Germinal center (tissue), 1 donor: ENCODE data around the gene SEC63.
"Not testable (repeated sequence)": the region's sequence is repeated elsewhere in the genome, so short reads cannot be mapped to it uniquely, and the experiment has no call there.

Experiments used
- DNase-seq: peaks from one replicate; pipeline ENCODE4 v3.0.0; 2012; ENCODE audit warnings: mixed read lengths, low spot score

The SEC63 gene

GRCh38 chr6:107931894-107932293, 26.1 kb downstream of the SEC63 start:
- DNase-seq: no peak

GRCh38 chr6:107928984-107929383, 29.0 kb downstream of the SEC63 start:
- no peak for DNase-seq

- not testable (repeated sequence) for DNase-seq
Observed at GRCh38 chr6:107926697-107927544, 31.1 kb downstream of the SEC63 start.

DNA sequence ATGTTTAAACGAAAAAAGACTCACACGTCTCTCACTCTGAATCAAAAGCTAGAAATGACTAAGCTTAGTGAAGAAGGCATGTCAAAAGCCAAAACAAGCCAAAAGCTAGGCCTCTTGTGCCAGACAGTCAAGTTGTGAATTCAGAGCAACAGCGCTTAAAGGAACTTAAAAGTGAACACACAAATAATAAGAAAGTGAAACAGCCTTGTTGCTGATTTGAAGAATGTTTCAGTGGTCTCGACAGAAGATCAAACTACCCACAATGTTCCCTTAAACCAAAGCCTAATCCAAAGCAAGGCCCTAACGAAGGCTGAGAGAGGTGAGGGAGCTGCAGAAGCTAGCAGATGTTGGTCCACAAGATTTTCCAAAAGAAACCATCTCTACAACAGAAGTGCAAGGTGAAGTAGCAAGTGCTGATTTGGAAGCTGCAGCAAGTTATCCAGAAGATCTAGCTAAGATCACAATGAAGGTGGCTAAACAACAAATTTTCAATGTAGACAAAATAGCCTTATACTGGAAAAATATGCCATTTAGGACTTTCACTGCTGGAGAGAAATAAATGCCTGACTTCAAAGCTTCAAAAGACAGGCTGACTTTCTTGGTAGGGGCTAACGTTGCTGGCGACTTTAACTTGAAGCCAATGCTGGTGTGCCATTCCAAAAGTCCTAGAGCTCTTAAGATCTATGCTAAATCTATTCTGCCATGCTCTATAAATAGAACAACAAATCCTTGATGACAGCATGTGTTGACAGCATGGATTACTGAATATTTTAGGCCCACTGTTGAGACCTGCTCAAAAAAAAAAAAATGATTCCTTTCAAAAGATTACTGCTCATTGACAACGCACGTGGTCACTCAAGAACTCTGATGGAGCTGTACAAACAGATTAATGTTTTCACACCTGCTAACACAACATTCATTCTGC, 40.3 kb downstream of the SEC63 start:
- DNase-seq: no peak

DNA sequence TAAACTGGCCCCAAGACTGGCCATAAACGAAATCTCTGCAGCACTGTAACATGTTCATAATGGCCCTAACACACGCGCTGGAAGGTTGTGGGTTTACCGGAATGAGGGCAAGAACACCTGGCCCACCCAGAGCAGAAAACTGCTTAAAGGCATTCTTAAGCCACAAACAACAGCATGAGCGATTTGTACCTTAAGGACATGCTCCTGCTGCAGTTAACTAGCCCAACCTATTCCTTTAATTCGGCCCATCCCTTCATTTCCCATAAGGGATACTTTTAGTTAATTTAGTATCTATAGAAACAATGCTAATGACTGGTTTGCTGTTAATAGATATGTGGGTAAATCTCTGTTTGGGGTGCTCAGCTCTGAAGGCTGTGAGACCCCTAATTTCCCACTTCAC, 41.0 kb downstream of the SEC63 start:
- not testable (repeated sequence) for DNase-seq

DNA sequence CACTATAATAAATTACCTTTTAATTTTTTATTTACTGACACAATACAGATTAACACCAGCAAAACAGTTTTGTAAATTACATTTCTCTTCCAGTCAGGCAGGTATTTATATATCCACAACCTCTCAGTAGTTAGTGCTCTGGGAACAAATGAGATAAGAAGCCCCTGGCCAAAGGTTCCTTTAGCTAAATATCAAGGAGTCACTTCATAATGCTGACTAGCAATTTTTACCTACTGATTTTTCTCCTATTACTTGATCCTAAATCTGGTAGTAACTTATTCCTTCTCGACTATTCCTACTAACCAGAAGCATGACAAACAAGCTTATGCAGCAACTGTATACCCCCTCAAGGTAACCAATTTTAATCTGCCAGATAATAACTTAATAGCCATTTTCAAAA, 46.3 kb downstream of the SEC63 start:
- no peak for DNase-seq

DNA sequence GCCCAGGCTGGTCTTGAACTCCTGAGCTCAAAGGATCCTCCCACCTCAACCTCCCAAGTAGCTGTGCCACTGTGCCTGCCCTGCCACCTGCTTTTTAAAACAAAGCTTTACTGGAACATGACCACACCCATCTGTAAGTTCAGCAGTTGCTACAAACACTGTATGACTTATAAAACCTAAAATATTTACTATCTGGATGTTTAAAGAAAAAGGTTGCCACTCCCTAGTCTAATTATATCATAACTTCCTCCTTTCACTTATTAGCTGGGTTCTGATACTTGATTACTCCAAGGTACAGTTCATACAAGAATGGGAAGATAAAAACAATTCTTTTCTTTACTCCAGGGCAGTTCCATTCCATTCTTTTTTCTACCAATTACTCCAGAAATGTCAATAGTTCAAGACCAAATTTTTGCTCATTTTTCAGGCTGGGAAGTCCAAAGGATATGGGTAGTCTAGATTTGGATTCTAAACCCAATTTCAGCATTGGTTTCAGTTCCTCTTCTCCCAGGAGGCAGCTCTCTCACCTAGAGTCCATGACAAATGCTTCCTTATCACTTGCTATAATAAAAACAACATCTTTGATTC, 63.1 kb downstream of the SEC63 start:
- DNase-seq: no peak

GRCh38 chr6:107890431-107890830, 67.6 kb downstream of the SEC63 start:
- not testable (repeated sequence) for DNase-seq

- DNase-seq: not testable (repeated sequence)
Observed at GRCh38 chr6:107885950-107886349, 72.1 kb downstream of the SEC63 start.

DNA sequence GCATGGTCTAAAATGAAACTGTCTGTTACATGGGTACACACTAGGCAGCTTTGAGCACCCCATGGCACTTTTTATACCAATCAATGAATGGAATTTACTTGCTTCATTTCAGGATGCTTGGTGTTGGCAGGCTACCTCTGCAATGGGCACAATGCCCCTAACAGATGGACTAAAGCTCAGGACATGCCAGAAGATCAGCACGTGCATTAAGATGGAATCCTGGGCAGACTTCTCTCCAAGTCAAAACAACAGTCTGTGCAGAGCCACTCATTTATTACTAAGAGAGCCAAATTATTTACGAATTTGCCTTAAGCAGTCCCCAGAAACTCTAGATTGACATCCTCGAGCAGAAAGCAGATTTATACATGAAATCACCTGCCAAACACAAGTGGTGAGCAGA, 78.1 kb downstream of the SEC63 start:
- DNase-seq: no peak

DNA sequence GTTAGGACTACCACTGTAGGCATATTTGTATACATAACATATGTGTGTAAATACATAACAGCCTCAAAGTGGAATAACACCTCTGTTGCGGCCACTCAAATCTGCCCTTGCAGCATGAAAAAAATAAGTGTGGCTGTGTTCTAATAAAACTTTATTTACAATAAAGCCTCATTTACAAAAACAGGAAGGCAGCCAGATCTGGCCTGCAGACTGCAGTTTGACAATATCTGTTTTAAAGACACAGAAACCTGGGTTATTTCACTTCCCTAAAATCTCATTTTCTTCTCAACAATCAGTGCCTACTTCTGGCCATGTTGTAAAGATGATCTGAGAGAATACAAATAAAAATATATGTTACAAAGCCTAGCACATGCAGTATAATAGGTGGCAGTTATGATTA, 80.0 kb downstream of the SEC63 start:
- peak; percentile 27 for DNase-seq

GRCh38 chr6:107871976-107872375, 86.0 kb downstream of the SEC63 start:
- no peak for DNase-seq

DNA sequence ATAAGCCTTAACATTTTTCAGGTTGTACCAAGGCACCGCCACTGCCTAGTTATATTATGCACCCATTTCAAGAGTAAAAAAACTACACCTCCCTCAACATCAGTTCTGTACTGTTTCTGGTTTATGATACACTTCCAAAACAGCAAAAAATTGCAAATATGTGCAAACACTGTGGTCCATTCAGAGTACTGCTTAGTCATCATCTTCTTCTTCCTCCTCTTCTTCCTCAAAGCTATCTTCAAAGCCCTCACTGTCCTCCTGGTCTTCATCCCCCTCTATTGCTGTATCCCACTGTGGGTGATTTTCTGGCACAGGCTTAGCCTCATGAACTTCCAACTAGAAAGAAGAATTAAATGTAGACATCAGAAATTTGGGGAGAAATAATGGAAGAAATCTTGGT, 86.5 kb downstream of the SEC63 start:
- not testable (repeated sequence) for DNase-seq

- no peak for DNase-seq
Observed at GRCh38 chr6:107871016-107871415, 87.0 kb downstream of the SEC63 start.

DNA sequence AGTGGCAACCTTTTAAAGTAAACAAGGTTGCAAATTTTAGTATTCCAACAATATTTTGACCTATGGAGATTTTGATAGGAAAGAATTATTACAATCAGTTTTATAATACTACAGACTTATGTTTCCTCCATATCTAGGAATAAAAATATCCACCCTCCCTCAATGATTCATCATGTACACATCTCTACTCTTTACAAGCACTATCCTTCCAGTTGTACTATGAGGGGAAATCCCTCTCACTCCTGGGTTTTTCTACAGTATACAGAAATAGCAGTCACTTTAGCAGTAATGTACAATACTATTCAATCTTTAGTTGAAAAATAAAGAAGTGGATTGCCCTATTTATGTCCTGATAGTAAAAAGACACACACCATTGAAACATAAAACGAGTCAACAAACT, 87.6 kb downstream of the SEC63 start:
- no peak for DNase-seq

- DNase-seq: no peak
Observed at GRCh38 chr6:107869871-107870270, 88.1 kb downstream of the SEC63 start.

DNA sequence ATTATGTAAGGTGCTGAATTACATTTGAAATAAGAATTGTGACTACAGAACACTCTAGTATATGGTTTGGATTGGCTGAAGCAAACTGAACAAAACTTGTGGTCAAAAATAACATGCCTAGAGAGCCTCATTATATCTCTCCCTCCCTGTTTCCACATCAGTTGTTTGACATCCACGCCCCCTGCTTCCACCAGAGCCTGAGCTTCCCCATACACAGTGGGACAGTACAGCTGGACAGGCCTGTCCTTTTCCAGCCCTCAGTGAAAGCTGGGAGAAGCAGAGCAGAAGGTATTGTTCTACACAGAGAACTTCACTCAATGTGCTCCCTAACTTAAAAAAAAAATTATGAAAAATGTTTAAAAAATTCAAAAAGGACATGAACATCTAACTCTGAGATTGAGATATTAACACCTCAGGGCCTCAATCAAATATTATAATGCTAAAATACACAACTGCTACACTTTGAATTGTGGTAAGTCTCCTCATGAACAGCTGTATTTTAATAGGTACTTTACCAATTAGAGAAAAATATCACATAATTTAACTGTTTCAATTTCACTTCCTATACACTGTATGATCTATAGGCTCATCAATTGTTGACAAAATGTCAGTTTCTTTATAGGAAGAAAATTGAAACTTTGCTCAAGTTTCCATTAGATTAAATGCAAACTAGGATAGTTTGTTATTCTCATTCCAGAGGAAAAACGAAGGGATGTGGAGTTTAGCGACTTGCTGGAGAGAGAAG, 89.0 kb downstream of the SEC63 start:
- no peak for DNase-seq

DNA sequence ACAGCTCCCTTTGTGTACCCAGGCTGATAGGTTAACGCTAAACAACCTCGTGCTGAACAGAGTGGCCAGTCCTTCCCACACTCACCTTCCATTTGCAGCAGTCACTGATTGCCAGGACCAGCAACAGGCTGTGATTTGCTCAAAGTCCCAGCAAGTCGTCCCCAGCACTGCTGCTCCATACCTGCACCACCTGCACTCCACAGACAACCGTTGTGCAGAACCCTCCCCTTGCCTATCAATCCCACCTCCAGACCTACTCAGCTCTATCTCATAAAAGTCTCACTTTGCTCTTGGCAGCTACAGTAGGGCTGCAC, 90.7 kb downstream of the SEC63 start:
- no peak for DNase-seq

DNA sequence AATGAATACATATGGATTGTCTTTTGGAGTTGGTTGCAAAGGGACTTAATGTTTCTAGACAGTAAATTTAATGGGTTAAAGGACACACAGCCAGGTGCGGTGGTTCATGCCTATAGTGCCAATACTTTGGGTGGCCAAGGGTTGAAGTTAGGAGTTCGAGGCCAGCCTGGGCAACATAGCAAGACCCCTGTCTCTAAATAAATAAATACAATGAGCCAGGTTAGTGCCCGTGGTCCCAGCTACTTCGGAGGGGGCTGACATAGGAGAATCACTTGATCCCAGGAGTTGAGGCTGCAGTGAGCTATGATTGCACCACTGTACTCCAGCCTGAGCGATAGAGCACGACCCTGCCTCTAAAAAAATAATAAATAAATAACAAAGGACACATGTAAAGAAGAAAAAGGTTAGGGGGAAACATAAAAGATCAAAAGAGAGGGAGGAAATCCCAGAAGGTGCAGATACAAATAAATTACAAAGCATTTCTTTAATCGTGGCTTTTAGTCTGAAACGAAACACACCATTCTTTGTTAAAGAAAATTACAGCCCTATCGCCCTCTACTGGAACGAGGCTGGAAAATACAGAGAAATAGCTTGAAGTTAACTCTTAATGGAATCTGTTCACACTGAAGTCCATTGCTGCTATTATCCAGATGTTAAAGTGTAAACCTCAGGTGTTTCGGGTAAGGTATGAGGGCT, 91.3 kb downstream of the SEC63 start:
- peak; percentile 31 for DNase-seq

DNA sequence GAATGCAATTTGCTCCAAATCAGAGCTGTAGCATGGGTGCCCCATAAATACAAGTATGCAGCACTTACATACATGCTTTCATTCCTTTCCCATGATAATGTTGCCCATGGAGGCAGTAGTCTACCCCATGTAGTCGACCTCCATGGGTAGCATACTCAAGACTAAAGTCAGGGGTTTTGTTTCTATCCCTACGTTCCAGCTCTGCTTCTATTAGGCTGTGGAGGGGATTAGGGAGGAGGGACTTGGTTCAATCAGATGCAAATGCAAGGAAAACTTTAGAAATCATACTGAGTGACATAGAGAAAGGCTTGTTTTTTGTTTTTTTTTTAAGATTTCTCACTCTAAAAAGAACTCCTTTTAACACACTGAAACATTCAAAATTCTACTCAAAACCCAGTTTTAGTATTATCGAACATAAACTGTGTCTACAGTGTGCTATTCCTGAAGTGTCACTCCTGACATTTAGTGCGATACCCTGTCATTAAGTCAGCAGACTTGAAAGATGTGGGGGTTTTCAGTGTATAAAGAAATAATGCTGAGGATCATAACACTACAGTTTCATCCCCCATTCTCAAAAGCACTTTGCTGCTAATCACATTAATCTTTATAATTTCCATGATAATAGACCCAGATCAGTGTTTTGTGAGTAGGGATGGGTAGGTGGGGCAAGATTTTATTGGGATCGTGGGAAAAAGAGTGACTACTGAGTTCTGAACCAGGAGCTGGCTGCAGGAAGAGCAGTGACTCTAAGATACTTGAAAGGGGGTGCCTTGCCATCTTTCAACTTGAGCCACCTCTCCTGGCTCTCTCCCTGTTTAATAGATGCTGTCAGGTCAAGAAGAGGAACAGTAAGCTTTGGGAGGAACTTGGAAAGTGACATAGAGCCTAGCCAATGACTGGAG, 93.5 kb downstream of the SEC63 start:
- no peak for DNase-seq
